Right cardiac atrium (tissue), 5 donors: ENCODE results near the gene DARS1. TPM values are rescaled to one million over a fixed set of nuclear protein-coding genes. Genes with fewer than 3 reads are reported as not detected.

Source experiments
- ATAC-seq, 2 donors: fragments of 200-7000 bp; cut with Tn5 transposase; one replicate each; pipeline versions ENCODE4 v1.8.0 to v1.9.1; 2020; ENCODE audit warnings: moderate library complexity in 2 of 2, mild to moderate bottlenecking in 1 of 2
- DNase-seq, 3 donors: peaks; one replicate each; pipeline ENCODE4 v3.0.0-alpha.2; 2020
- H3K27ac ChIP-seq: one replicate; pipeline ENCODE4 v1.5.1; 2013; ENCODE audit warnings: mild to moderate bottlenecking, low read length, control low read depth, moderate library complexity
- H3K27me3 ChIP-seq: one replicate; pipeline ENCODE4 v1.6.1; 2013; ENCODE audit not compliant: control insufficient read depth, insufficient read depth
- H3K4me1 ChIP-seq: one replicate; pipeline ENCODE4 v1.6.1; 2013; ENCODE audit warnings: low read length; ENCODE audit not compliant: control insufficient read depth, insufficient read depth
- H3K4me3 ChIP-seq: one replicate; pipeline ENCODE4 v1.5.1; 2013; ENCODE audit warnings: low read length, control low read depth
- H3K9me3 ChIP-seq: one replicate; pipeline ENCODE4 v1.6.1; 2013; ENCODE audit warnings: low read length; ENCODE audit not compliant: control insufficient read depth
- WGBS: extraction: QIAGEN DNeasy Blood & Tissue Kit; methylation state at CpG from one replicate; pipeline ENCODE4 v1.1.7; 2013; 5-methylcytosine and 5-hydroxymethylcytosine counted together
- intact Hi-C, 4 donors: fragments of 100-400 bp; cut with DNase I; formaldehyde crosslinking; loops; one replicate each; pipeline versions ENCODE4 v1.11.0 to v1.14.0; 2022 to 2023
- polyA plus RNA-seq: library from polyadenylated mRNA; stranded (reverse); fragments of 200-250 nt; gene quantifications from one replicate; pipeline ENCODE4 v1.2.3, GENCODE V29; 2013
- total RNA-seq, 4 donors: library from RNA; stranded (reverse); fragmentation: NEBNext Ultra II Directional; extraction: Animal tissue kit (Norgen Biotek cat#: 25700); gene quantifications; one replicate each; pipeline ENCODE4 v1.2.1, GENCODE V29; 2021
- donor health status: healthy with polysubstance abuse.
- donor health status: DM: no; HTN: yes; CAD: no.
- donor health status: DM: no; HTN: no; CAD: no.
- donor health status: DM: no; HTN: yes; CAD: no; lungs with severe emphysema.
- donor health status: DM: yes; HTN: yes; CAD: no.

DARS1 gene
- total and polyA plus RNA-seq, 5 donors, result 50.0 to 63.4 (median 54.4) TPM

DNA sequence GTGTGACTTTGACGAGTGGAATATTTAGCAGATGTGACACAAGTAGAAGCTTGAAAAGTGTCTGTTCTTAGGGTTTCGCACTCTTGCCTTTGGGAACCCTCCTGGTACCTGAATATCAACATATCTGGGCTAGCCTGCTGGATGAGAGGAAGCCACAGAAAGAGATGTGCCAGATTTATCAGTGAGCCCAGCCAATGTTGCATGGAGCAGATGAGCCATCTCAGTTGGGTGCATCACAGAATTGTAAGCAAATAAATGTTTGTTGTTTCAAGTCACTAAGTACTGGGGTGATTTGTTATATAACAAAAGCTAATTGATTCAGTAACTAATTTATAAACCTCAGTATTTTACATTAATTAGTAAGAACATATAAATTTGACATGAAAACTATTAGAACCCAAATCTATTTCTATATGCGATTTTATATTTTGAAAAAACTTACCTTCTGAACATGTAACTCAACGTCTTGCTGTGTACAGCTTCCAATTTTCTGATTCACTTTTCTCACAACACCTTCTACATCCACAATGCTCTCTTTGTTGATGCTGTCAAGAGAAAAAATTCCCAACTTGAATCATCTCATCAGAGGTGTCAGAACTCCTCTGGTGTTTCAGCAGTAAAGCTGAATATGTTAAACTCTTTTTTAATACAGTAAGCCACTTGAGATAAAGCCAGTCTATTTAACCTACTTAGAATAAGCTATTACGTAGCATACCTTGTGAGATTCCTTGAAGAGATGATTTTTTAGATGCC, 42.3 kb downstream of the DARS1 start:
- Histone ChIP-seq H3K27me3 (no peaks in the 10 kb centered on the region), H3K4me3 (no peak overlapping the region), H3K4me1 (no peaks in the 10 kb centered on the region), H3K9me3 (no peaks in the 10 kb centered on the region), H3K27ac (no peak overlapping the region)
- DNase-seq (no peak), ATAC-seq (no peak)
- intact Hi-C loops, result no loop called here
- 90% methylated on average over 5 of the region's 5 CpGs for WGBS

DNA sequence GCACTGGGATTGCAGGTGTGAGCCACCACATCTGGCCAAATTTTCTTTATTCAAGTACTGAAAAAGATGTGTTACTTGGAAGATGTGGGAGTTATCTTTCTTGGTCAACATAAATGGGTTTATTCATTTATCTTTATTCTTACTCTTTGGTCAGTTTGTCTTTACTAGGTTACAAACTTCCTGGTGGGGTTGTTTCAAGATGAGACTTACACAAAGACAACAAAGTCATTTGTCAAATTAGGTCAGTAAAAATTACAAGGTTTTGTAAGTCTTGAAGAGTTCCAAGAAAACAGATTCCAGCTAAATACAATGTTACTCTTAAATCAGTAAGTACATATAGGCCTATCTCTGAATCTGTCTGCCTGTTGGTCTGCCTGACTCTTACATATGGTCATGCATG, 48.9 kb downstream of the DARS1 start:
- intact Hi-C loops, result no loop called here
- DNase-seq, result no peak
- ATAC-seq, result no peak

DNA sequence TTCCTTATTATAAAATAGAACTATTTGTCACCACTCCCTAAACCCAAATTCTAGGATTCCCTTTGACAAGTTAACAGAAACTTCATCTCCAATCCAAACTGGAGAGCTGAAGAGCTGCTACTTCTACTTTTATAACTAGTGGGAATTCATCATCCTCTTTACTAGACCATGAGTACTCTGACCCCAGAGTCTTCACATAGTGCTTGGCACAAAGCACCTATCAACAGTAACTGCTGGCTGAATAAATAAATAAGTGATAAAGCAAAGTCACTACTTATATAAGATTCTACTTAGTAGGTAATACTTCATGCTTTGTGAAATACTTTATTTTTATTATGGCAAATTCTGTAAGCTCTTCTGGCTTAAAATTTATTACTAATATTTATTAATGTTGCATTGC, 49.5 kb downstream of the DARS1 start:
- H3K4me3 ChIP-seq, result no peak overlapping the region
- H3K27ac ChIP-seq, result no peak overlapping the region
- no peaks in the 10 kb centered on the region for H3K27me3 ChIP-seq
- no peak for ATAC-seq
- no peak for DNase-seq
- intact Hi-C loops, result no loop called here
- no peaks in the 10 kb centered on the region for H3K4me1 ChIP-seq
- H3K9me3 ChIP-seq, result no peaks in the 10 kb centered on the region

More for the DNA sequence above, 48.9 kb downstream of the DARS1 start:
- no peak overlapping the region for H3K27ac ChIP-seq
- no peaks in the 10 kb centered on the region for H3K27me3 ChIP-seq
- no peaks in the 10 kb centered on the region for H3K9me3 ChIP-seq
- no peaks in the 10 kb centered on the region for H3K4me1 ChIP-seq
- H3K4me3 ChIP-seq, result no peak overlapping the region

DNA sequence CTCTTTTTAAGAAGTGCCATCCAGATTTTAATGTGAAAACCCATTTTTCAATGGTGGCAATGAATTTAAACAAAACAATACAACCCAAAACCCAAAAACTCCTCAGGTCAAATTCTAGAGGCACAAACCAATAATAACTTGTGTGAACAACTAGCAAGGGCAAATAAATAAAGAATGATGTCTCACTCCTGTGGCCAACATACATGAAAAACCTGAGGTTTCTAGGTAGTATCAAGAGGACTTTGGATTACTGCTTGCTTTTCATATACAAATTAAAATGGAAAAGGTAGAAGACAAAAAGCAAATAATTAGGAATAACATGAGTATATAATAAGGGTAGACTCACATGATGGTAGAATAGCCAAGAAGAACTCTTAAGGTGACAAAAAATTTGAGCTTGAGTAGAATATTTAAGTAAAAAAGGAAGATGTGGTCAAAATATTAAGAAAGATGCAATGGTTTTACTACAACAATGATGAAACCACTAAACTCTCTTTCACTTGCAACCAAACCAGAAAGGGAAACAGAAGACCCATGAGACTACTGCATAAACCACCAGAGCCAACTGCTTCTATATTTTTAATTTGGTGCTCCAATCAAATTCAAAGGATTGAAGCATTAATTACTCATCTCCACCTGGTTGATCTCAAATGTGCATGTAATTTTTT, 53.5 kb downstream of the DARS1 start:
- DNase-seq, result no peak
- no peak for ATAC-seq
- H3K4me3 ChIP-seq, result no peak overlapping the region
- H3K27me3 ChIP-seq, result no peaks in the 10 kb centered on the region
- no peaks in the 10 kb centered on the region for H3K4me1 ChIP-seq
- H3K27ac ChIP-seq, result no peak overlapping the region
- intact Hi-C loops, result no loop called here
- no peaks in the 10 kb centered on the region for H3K9me3 ChIP-seq

DNA sequence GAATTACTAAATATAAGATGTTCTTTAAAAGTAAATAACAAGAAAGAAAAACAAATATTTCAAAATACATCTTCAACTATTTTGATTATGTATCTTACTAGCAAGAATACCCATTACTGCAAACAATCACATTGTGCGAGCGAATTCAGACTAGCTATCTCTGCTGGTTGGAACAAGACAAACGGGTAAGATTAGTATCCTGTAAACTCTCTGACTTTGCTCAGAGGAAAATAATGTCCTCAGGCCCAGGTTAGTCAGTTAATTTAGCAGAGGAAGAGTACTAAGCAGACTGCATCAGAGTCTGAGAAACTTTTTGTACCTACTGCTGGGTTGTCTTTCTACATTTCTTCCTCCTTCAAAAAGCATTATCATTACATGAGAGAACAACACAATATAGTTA, 58.8 kb downstream of the DARS1 start:
- DNase-seq (no peak), ATAC-seq (no peak)
- Histone ChIP-seq H3K27ac (no peak overlapping the region), H3K4me1 (no peaks in the 10 kb centered on the region), H3K4me3 (no peak overlapping the region), H3K27me3 (no peaks in the 10 kb centered on the region), H3K9me3 (no peaks in the 10 kb centered on the region)
- WGBS, result 94% methylated on average over 3 of the region's 3 CpGs
- intact Hi-C loops, result no loop called here

DNA sequence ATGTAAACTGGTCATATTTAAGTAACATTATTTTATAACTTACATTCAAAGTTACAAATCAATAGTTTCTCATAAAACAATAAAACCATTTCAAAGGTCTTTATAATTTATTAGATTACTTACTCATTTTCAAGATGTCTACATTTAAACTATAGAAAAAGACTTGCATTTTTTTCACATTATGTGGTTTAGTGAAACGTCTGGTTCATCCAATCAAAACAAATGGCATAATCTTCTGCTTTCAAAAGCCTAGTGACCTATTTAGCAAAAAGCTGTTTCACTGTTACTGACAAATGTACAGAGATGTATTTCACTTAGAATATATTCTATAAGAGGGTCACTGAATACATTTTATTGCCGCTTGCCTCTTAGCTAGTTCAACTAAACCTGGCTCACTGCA, 59.9 kb downstream of the DARS1 start:
- Histone ChIP-seq H3K9me3 (no peaks in the 10 kb centered on the region), H3K4me3 (no peak overlapping the region), H3K27ac (no peak overlapping the region), H3K27me3 (no peaks in the 10 kb centered on the region), H3K4me1 (no peaks in the 10 kb centered on the region)
- intact Hi-C loops, result no loop called here
- no peak for DNase-seq
- ATAC-seq, result no peak
- WGBS, result 69% methylated on average over 2 of the region's 2 CpGs

DNA sequence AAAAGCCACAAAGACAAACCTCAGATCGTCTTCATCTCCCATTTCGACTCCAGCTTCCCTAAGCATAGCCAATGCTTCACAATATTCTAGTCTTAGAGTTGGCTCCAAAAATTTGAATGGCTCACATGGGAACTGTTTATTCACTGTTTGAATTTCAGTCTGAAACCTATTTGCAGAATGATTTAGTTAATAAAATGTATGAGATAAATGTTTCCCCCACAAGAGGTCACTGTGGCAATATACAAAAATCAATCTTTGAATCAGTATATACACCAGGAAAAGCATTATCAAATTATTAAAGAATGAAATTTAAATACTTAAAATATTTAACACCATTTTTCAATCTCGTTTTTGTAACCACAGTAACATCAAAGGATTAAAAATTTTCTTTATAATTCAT, 69.2 kb downstream of the DARS1 start:
- WGBS, result 52% methylated on average over 3 of the region's 3 CpGs
- DNase-seq (no peak), ATAC-seq (no peak)
- intact Hi-C loops, result loop anchor here (2.0 to 10.0 kb wide), 4 partner anchors 199 to 469 kb away; partner anchors contain the start of gene CXCR4 (in 1 of the 4)
- H3K27me3 ChIP-seq, result no peaks in the 10 kb centered on the region
- no peak overlapping the region for H3K4me3 ChIP-seq
- no peak overlapping the region for H3K27ac ChIP-seq
- H3K4me1 ChIP-seq, result no peaks in the 10 kb centered on the region
- H3K9me3 ChIP-seq, result no peaks in the 10 kb centered on the region

DNA sequence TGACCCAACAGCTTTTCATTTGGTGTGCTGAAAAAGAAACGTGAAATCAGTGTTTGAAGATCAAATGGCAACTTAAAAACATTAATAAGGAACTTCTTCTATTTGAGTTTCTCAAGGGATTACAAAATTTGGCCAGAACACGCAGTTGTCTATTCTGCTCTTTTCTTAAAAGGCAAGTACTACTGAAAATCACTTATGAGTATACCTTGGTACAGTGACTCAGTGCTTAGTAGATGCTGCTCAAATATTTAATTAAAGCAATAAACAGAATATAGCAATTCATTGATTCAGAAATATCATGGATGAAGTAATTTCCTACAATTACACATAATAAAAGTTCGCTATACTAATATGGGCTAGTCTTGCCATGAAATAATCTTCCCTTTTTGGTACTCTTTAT, 70.9 kb downstream of the DARS1 start:
- intact Hi-C loops, result loop anchor here in 2 of 4 donors (5.0 to 10.0 kb wide), 3 partner anchors 200 to 470 kb away; partner anchors contain the start of gene CXCR4 (in 1 of the 2)

DNA sequence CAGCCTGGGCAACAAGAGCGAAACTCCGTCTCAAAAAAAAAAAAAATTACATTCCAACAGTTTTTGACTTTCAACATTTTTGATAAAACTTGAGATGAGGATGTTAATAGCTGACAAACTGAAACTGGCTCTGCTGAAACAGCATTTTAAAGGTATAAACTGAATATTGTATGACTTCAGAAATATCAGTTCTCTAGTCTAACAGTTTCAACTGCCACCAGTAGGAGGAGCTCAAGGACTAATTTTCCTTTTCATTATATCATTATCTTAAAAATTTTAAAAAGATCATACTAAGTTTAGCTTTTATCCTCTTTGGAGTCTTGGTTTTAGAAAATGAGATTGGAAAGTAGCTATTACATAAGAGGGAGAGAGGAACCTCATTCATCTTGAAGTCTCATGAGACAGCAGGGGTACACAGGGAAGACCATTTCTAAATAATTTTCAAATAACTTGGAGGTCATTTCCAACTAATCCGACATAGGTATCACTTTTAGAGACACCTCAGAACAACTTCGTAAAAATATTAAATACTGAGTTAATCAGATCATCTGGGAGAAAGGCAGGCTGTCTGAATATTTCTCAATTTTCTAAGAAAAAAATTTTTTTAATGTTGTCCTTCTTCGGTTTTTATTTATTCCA, 71.6 kb downstream of the DARS1 start:
- 79% methylated on average over 5 of the region's 5 CpGs for WGBS

More for the DNA sequence above, 70.9 kb downstream of the DARS1 start:
- no peak for DNase-seq
- no peak for ATAC-seq
- no peak overlapping the region for H3K27ac ChIP-seq
- H3K9me3 ChIP-seq, result no peaks in the 10 kb centered on the region
- no peaks in the 10 kb centered on the region for H3K4me1 ChIP-seq
- 66% methylated on average over 3 of the region's 3 CpGs for WGBS
- H3K4me3 ChIP-seq, result no peak overlapping the region
- no peaks in the 10 kb centered on the region for H3K27me3 ChIP-seq

DNA sequence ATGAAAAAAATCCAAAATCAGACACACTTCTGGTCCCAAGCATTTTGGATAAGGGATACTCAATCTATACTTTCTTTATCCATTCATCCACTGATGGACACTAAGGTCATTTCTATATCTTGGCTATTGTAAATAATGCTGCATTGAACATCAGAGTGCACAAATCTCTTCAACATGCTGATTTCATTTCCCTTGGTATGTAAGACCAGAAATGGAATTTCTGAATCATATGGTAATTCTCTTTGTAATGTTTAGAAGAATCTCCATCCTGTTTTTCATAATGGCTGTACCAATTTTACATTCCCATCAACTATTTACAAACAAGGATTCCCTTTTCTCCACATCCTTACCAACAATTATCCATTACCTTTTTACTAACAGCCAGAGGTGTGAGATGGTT, 75.5 kb downstream of the DARS1 start:
- ATAC-seq, result no peak
- intact Hi-C loops, result loop anchor here in 2 of 4 donors (5.0 to 10.0 kb wide), 3 partner anchors 205 to 475 kb away; partner anchors contain the start of gene CXCR4 (in 1 of the 2)

More for the DNA sequence above, 71.6 kb downstream of the DARS1 start:
- no peak for ATAC-seq
- H3K4me1 ChIP-seq, result no peaks in the 10 kb centered on the region
- DNase-seq, result no peak
- no peaks in the 10 kb centered on the region for H3K27me3 ChIP-seq
- no peaks in the 10 kb centered on the region for H3K9me3 ChIP-seq
- H3K27ac ChIP-seq, result no peak overlapping the region
- no peak overlapping the region for H3K4me3 ChIP-seq
- intact Hi-C loops, result loop anchor here in 2 of 4 donors (5.0 to 10.0 kb wide), 3 partner anchors 201 to 471 kb away; partner anchors contain the start of gene CXCR4 (in 1 of the 2)

DNA sequence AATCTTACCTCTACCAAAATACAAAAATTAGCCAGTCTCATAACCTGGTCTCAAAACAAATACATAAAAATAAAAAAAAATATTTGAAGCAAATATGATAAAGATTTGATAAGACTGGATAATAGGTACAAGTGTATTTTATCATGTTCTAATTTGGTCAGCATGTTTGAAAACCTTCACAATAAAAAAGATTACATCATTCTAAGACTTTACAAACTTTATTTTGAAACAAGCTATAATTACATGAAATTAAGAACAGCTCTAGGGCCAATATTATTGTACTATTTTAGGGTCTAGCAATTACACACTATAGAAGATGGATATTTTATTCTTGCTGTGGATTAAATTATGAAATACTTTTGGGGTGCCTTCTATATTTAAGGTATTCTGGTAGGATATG, 79.7 kb downstream of the DARS1 start:
- Histone ChIP-seq H3K4me1 (no peaks in the 10 kb centered on the region), H3K27me3 (no peaks in the 10 kb centered on the region), H3K4me3 (no peak overlapping the region), H3K27ac (no peak overlapping the region), H3K9me3 (no peaks in the 10 kb centered on the region)
- intact Hi-C loops, result no loop called here
- DNase-seq (no peak), ATAC-seq (no peak)

More for the DNA sequence above, 75.5 kb downstream of the DARS1 start:
- H3K9me3 ChIP-seq, result no peaks in the 10 kb centered on the region
- no peak for DNase-seq
- H3K4me3 ChIP-seq, result no peak overlapping the region
- H3K27me3 ChIP-seq, result no peaks in the 10 kb centered on the region
- H3K27ac ChIP-seq, result no peak overlapping the region
- no peaks in the 10 kb centered on the region for H3K4me1 ChIP-seq
